Mononuclear cell (primary cell): ENCODE data around the gene MYL5. TPM values are rescaled to one million over a fixed set of nuclear protein-coding genes. Genes with fewer than 3 reads are reported as not detected.

Experiments
- H3K27me3 ChIP-seq: 2 replicates; pipeline ENCODE4 v1.6.0; 2011; ENCODE audit warnings: low read length, control low read depth; ENCODE audit not compliant: insufficient read depth
- H3K4me1 ChIP-seq: 2 replicates; pipeline ENCODE4 v1.5.1; 2011; ENCODE audit warnings: mild to moderate bottlenecking, low read length, control low read depth; ENCODE audit not compliant: insufficient read depth
- H3K4me3 ChIP-seq: 2 replicates; pipeline ENCODE4 v1.5.1; 2011; ENCODE audit warnings: mild to moderate bottlenecking, low read length, moderate library complexity
- H3K9me3 ChIP-seq: 2 replicates; pipeline ENCODE4 v1.5.1; 2011; ENCODE audit warnings: low read depth, mild to moderate bottlenecking, control low read depth, low read length
- total RNA-seq: library from RNA; depleted of rRNA; stranded (reverse); fragments of >200 nt; gene quantifications from one replicate; pipeline ENCODE4 v1.2.3, GENCODE V29; 2012

The MYL5 gene
- total RNA-seq, 1 donor: 9.3 TPM

DNA sequence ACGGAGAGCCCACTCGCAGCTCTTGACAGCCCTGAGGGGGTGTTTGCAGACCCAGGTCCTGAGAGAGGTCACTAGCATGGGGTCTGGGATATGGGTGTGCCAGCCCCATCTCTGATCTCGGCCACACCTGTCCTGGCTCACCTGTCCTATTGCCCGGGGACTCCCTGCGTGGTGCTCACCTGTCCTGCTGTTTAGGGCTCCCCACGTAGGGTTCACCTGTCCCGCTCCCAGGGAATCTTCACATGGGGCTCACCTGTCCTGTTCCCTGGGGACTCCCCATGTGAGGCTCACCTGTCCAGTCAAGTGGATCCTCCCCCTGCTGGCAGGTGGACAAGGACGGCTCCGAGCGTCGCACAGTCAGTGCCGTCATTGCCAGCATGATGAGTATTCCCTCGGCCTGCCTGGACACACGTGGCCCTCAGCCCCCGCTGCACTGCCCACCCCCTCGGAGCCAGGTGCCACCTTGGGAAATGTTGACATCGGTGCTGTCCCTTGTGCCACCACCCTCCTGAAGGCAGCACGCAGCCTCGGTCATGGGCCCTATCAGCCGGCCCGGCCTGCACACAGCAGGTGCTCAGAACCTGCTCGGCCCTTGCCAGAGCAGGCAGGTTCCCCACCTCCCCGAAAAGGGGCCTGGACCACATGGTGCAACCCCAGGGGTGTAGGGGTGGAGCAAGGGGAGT lies 8.3 kb downstream of the MYL5 start:
- H3K4me3 ChIP-seq: no peak overlapping the region
- no peaks in the 10 kb centered on the region for H3K27me3 ChIP-seq
- H3K9me3 ChIP-seq: no peaks in the 10 kb centered on the region
- peaks cover 27% of the 10 kb centered on the region for H3K4me1 ChIP-seq

DNA sequence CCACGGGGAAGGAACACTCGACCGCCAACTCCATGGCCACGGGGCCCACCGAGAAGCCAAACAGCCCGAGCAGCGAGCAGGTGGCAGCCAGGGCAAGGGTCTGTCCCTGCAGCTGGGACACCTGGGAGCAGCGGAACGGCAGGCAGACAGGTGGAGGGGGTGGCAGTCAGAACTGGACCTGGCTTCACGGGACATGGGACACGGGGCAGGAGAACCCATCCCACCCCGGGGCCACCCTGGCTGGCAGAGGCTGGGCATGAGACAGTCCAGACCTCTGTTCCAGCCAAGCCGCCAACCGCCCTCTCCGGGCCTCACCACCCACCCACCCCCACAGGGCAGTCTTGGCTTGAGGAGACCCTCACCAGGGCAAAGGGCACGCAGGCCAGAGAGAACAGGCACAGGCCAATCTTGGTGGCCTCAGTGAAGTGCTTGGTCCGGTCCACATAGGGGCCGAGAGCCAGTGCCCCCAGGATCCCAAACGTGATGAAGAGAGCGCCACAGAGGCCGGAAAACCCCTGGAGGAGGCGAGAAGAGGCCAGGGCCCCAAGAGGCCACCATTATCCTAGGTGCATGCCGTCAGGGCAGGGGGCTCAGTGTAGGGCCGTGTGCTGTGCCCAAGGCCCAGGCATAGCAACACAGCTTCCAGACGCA lies 9.0 kb downstream of the MYL5 start:
- H3K9me3 ChIP-seq: no peaks in the 10 kb centered on the region
- no peaks in the 10 kb centered on the region for H3K27me3 ChIP-seq
- H3K4me1 ChIP-seq: peaks cover 34% of the 10 kb centered on the region
- H3K4me3 ChIP-seq: no peak overlapping the region

DNA sequence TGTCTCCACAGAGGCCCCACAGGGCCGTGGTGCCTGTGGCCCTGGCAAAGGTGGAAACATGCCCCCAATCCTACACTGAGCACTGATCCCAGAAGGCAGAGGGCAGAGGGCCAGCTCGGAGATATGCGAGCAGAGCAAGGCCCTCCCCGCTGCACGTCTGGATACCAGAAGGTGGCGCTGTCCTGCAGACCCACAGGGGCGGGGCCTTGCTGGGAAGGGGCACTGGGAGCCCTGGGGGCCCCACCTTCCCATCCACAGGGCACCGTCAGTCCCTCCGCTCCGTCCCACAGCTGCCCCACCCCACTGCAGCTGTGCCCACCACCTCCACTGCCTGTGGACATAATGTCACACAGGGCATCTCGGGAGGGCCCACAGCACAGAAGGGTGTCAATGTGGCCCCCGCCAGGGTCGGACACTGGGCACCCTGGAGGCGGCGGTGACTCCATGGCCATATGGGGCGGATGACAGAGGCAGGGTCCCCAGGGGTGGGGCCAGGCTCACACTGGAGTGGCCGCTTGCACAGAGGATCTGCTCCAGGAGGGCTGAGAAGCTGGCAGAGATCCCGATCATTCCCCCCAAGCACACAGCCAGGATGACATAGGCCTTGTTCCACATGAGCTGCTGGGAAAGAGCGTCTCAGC lies 9.8 kb downstream of the MYL5 start:
- H3K27me3 ChIP-seq: no peaks in the 10 kb centered on the region
- no peak overlapping the region for H3K4me3 ChIP-seq
- no peaks in the 10 kb centered on the region for H3K9me3 ChIP-seq
- H3K4me1 ChIP-seq: peaks cover 40% of the 10 kb centered on the region

DNA sequence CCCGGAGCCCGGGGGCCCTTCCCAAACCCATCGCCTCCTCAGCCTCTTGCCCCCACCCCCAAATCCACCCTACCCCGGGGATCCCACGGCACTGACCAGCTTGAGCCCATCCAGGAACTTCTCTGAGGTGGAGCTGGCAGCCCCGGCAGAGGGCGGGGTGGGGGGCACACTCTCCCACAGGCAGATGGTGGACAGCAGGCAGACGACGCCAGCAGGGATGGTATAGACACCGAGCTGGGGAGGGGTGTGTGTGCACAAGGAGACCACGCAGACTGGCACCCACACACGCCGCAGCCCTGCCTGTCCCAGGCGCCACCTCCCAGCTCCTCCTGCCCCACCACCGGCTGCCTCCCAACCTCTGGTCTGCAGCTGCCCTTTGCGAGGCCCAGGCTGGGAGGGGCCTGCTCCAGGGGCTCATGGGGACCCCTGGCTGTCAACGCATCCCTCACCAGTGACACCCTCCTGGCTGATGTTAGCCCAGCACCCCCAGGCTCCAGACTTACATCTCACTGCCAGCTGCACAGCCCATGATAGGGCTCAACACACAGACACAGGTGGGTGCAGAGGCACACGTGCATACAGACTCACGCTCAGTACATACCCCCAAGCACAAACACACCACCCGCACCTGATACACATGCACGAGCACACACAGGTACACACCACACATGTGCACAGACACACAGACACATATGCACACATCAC lies 10.4 kb downstream of the MYL5 start:
- Histone ChIP-seq H3K4me3 (no peak overlapping the region), H3K4me1 (peaks cover 46% of the 10 kb centered on the region), H3K9me3 (no peaks in the 10 kb centered on the region), H3K27me3 (no peaks in the 10 kb centered on the region)

DNA sequence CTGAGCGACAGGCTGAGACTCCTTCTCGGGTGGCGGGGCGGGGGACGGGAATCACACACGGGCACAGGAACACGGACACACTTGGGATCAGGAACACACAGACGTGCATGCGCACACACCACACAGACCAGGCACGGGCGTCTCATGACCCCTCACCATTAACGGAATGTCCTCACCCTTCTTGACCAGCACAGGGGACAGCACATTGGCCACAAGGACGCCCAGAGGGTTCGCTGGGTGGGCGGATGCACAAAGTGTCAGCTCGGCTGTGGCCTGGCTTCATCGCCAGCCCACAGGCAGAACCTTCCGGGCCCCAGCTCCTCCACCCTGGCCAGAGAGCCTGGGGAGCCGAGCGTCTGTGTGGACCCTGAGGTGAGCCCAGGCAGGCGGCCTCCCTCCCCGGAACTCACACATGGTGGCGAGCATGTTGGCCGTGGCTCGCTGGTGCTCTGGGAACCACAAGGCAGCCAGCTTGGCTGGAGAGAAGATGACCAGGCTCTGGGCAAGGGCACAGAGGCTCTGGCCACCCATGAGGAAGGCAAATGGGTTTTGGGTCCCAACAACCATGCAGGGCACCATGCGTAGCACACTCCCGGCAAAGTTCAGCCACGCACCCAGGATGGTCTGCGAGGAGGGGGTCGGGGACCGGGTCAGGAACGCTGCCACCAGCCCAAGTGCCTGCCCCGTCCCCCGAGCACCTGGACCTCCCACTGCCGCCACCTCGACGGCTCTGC lies 11.5 kb downstream of the MYL5 start:
- Histone ChIP-seq H3K27me3 (no peaks in the 10 kb centered on the region), H3K4me1 (peaks cover 47% of the 10 kb centered on the region), H3K9me3 (no peaks in the 10 kb centered on the region), H3K4me3 (no peak overlapping the region)

DNA sequence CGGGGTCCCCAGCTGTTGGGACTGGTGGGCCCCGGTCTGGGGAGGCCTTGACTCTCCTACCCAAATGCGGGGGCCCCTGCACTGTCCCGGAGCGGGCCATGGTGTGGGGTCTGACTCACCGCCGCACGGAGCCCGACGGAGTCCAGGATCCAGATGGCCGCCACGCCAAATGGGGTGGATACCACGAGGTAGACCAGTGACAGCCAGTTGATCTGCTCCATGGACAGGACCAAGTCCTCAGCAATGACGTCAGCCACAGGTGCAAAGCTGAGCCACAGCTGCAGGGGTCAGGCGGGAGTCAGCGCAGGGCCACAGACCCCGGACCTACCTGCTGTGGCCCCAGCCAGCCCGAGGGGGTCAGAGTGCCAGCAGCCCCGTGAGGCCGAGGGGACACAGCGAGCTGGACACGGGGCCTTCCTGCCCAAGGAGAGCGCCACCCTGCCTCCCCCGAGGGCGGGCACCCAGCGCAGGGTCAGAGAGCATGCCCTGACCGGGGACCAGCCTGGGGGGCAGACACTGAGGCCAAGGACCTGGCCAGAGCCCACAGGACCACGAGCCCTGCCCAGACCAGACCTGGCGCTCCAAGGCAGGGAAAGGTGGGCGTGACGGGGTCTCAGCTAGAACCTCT lies 12.2 kb downstream of the MYL5 start:
- no peaks in the 10 kb centered on the region for H3K27me3 ChIP-seq
- H3K4me1 ChIP-seq: peaks cover 46% of the 10 kb centered on the region
- H3K9me3 ChIP-seq: no peaks in the 10 kb centered on the region
- H3K4me3 ChIP-seq: no peak overlapping the region

DNA sequence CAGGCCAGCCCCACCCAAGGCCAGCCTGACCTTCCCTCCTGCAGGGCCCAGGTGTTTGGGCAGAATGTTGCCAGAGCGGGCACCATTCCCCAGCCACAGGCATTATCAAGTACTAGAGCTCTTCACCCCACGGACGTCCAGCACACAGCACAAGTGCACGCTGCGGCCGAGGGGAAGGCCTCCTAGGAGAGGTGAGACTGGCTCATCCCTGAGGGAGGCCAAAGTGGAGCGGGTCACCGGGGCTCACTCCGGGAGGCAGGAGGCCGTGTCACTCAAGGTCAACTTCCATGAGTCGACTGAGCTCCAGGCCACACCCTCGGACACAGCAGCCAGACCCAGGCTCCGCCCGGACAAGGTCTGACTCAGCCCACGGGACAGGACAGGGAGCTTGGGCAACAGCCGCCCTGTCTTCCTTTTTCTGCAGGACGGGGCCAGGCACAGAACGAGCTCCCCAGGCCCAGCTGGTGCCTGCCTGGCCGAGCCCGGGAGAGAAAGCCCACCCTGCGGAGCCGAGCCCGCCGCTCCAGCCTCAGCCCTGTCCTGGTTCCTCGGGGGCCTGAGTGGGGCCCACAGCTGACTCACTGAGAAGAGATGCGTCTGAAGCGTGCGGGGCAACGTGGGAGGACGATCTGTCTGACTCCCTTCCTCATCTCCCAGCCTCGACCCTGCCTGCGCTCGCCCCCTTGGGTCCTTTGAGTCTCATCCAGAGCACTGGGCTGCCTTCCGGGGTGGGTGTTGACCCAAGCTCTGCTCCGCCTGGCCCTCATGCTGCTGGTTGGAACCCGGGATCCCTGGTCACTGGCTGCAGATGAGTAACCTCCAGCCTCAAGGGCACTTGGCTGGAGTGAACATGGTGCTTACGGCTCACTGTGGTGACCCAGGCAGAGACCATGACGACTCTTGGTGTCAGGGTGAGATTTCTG lies 13.0 kb downstream of the MYL5 start:
- no peaks in the 10 kb centered on the region for H3K27me3 ChIP-seq
- peak overlapping the region; percentile 7 for H3K4me3 ChIP-seq
- no peaks in the 10 kb centered on the region for H3K9me3 ChIP-seq
- H3K4me1 ChIP-seq: peaks cover 46% of the 10 kb centered on the region

DNA sequence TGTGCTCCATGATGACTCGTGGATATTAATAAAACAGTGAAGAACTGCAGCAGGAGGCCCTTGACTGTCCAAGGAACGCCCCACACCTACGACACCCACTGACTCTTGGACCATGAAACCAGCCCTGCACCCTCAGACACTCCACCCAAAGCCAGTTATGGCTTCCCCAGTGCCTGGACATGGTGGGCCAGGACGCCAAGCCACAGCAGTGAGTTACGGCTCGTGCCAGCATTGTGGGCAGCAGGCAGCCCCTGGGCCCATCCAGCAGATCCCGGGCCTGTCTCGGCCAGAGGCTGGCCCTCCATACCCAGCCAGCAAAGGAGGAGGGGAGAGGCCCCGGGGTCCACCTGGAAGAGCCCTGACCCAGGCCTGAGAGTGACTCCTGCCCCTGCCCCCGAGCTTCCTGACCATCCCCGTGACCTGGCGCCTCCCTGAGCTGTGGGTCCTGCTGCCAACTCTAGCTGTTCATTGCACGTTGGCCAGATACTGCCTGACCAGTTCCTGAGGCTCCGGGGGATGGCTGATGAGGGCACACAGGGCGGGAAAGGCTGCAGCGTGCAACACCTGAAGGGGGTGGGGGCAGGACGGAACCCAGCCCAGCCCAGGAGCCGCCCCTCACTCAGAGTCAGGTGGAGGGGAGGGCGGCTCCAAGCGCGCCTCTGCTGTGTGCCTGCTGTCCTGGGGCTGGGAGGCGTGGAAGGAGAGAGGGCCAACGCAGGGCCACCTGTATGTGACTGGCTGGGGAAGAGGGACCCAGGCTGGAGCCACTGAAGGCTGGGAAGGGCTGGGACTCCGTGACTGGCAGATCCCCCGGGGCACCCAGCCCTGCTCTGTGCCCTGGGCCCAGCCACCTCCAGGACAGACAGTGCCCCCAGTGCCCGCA lies 13.9 kb downstream of the MYL5 start:
- Histone ChIP-seq H3K4me3 (peak overlapping the region; percentile 36), H3K27me3 (no peaks in the 10 kb centered on the region), H3K4me1 (peaks cover 46% of the 10 kb centered on the region), H3K9me3 (no peaks in the 10 kb centered on the region)

DNA sequence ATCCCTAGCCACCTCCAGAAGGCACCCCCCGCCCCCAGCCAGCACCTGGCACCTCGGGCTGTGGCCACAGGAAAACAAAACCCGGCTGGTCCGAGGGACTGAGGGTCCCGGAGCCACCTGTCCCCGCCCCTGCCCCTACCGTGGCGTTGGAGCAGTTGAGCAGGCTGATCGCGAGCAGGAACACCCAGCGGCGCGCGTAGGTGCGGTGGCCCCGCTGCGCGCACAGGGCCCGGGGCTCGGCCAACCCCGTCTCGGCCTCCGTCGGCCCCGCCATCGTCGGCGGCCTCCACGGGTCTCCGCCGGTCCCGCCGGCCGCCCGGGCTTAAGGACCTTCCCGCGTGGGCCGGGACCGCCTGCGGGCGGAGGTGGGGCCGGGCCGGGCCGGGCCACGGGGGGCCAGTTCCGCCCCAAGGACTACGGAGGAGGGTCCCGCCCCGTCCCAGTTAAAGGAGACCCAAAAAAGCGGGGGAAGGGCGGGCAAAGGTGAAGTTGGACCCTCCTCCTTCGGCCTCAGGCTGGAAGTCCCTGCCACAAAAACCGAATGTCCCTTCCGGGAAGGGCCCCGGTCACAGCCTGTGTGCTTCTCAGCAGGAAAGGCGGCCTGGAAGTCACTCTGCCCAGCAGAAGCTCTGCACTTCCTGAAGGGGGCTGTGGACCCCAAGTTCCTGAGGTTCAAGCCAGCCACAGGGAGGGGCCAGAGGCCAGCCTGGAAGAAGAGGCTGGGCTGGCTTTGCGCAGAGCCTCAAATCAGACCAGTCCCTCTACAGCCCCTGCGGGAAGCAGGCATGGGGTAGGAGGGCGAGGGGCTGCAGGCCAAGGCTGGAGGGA lies 14.7 kb downstream of the MYL5 start, which contains the start of gene SLC49A3:
TSS of gene SLC49A3 (minus strand) at position 298 of the 828 bp plus-strand sequence. CDS start at position 274, 24 bp downstream.
- Histone ChIP-seq H3K4me3 (peak within 1 kb of the TSS; percentile 36), H3K9me3 (no peaks in the 10 kb centered on the region), H3K27me3 (no peaks in the 10 kb centered on the region), H3K4me1 (peaks cover 40% of the 10 kb centered on the region)

DNA sequence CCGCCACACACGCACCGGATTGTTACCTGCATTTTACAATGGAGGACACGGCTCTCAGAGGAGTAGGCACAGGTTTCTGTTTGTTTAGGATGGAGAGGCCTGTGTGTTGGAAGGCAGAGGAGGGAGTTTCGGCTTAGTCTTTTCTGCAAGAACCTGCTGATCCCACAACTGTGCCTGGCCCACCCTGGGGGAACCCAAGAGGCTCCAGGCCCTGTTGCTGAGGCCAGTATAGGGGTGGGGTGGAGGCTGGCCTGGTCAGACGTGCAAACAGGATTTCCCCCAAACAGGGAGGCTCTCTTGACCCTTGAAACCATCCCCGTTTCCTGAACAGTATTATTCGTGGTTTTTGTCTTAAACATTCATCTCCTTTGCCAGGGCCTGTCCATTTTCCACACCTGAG lies 15.4 kb downstream of the MYL5 start:
- H3K9me3 ChIP-seq: no peaks in the 10 kb centered on the region
- H3K4me3 ChIP-seq: peak overlapping the region; percentile 36
- H3K27me3 ChIP-seq: no peaks in the 10 kb centered on the region
- peaks cover 40% of the 10 kb centered on the region for H3K4me1 ChIP-seq

DNA sequence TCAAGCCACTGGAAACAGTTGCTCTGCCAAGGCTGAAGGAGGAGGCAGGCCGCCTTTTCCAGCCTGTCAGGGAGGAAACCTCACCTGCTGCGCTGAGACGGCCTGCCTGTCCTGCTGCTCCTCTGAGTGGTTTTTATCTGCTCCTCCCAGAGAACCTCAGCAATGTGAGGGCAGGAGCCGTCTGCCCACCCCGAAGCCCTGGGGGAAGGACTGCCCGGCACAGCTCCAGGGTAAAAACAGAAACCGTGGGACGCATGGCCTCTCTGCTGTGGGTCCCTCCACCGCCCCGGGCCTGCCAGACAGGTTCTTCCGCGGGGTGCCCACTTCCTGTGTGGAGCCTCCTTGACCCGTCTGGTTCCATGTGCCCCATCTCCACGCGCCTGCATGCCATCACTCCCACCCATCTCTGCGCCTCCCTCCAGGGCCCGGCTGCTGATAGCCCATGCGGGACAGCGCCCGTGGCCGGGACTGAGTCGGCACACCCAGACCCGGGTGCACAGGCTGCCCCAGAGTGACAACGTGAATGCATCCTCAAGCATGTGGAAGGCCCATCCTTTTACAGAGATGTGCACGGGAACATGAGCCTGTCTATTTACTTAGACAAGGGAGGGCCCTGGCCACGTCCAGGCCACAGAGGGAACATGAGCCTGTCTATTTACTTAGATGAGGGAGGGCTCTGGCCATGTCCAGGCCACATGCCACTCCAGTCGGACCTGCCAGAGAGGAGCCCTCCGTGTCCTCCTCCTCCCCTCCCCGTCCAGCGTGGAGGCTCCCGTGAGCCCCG lies 18.6 kb downstream of the MYL5 start:
- H3K4me1 ChIP-seq: peaks cover 25% of the 10 kb centered on the region
- no peak overlapping the region for H3K4me3 ChIP-seq
- H3K9me3 ChIP-seq: no peaks in the 10 kb centered on the region
- no peaks in the 10 kb centered on the region for H3K27me3 ChIP-seq
